ENCODE measurements around the gene PRTN3. TPM values are rescaled to one million over a fixed set of nuclear protein-coding genes. Genes with fewer than 3 reads are reported as not detected.

The PRTN3 gene
- total RNA-seq, 1 donor from 2014 or later = not detected

DNA sequence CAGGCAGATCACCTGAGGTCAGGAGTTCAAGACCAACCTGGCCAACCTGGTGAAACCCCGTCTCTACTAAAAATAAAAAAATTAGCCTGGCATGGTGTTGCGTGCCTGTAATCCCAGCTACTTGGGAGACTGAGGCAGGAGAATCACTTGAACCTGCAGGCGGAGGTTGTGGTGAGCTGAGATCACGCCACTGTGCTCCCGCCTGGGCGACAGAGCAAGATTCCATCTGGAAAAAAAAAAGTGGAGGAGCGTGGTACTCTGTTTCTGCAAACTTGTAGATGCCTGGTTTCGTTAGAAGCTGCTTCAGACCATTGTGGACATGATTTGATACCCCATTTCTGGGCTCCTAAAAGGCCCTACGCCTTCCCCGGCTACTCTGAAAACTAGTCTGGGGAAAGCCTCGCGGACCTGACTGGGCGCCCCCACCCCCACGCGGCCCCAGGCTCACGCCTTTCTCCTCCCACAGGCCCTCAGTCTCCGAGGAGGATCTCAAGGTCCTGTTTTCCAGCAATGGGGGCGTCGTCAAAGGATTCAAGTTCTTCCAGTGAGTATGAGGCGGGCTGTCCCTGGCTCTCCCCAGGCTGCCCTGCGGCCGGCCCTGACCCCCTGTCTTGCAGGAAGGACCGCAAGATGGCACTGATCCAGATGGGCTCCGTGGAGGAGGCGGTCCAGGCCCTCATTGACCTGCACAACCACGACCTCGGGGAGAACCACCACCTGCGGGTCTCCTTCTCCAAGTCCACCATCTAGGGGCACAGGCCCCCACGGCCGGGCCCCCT is 30.5 kb upstream of the PRTN3 start:
- intact Hi-C loops (cut with DNase I) = no loop called here
- no peak for ATAC-seq
- no peak for DNase-seq
- Histone ChIP-seq H3K36me3 (peaks cover 78% of the 10 kb centered on the region), H3K4me3 (no peak overlapping the region), H3K27me3 (ENCODE audit: low read depth) (no peaks in the 10 kb centered on the region), H3K9me3 (no peaks in the 10 kb centered on the region), H3K27ac (no peak overlapping the region), H3K4me1 (no peaks in the 10 kb centered on the region)
- TF ChIP-seq, protein P1, sequence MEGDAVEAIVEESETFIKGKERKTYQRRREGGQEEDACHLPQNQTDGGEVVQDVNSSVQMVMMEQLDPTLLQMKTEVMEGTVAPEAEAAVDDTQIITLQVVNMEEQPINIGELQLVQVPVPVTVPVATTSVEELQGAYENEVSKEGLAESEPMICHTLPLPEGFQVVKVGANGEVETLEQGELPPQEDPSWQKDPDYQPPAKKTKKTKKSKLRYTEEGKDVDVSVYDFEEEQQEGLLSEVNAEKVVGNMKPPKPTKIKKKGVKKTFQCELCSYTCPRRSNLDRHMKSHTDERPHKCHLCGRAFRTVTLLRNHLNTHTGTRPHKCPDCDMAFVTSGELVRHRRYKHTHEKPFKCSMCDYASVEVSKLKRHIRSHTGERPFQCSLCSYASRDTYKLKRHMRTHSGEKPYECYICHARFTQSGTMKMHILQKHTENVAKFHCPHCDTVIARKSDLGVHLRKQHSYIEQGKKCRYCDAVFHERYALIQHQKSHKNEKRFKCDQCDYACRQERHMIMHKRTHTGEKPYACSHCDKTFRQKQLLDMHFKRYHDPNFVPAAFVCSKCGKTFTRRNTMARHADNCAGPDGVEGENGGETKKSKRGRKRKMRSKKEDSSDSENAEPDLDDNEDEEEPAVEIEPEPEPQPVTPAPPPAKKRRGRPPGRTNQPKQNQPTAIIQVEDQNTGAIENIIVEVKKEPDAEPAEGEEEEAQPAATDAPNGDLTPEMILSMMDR (IDR thresholded peaks at IDR 0.05) = no peak

DNA sequence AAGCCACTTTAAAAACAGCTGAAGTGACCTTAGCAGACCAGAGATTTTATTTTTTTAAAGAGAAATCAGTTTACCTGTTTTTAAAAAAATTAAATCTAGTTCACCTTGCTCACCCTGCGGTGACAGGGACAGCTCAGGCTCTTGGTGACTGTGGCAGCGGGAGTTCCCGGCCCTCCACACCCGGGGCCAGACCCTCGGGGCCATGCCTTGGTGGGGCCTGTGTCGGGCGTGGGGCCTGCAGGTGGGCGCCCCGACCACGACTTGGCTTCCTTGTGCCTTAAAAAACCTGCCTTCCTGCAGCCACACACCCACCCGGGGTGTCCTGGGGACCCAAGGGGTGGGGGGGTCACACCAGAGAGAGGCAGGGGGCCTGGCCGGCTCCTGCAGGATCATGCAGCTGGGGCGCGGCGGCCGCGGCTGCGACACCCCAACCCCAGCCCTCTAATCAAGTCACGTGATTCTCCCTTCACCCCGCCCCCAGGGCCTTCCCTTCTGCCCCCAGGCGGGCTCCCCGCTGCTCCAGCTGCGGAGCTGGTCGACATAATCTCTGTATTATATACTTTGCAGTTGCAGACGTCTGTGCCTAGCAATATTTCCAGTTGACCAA is 29.8 kb upstream of the PRTN3 start:
- TF ChIP-seq, protein P1 (IDR thresholded peaks at IDR 0.05) = no peak
- ATAC-seq (no peak), DNase-seq (no peak)
- Histone ChIP-seq H3K36me3 (peaks cover 71% of the 10 kb centered on the region), H3K4me3 (no peak overlapping the region), H3K9me3 (no peaks in the 10 kb centered on the region), H3K4me1 (no peaks in the 10 kb centered on the region), H3K27me3 (ENCODE audit: low read depth) (no peaks in the 10 kb centered on the region), H3K27ac (no peak overlapping the region)
- intact Hi-C loops (cut with DNase I) = no loop called here

DNA sequence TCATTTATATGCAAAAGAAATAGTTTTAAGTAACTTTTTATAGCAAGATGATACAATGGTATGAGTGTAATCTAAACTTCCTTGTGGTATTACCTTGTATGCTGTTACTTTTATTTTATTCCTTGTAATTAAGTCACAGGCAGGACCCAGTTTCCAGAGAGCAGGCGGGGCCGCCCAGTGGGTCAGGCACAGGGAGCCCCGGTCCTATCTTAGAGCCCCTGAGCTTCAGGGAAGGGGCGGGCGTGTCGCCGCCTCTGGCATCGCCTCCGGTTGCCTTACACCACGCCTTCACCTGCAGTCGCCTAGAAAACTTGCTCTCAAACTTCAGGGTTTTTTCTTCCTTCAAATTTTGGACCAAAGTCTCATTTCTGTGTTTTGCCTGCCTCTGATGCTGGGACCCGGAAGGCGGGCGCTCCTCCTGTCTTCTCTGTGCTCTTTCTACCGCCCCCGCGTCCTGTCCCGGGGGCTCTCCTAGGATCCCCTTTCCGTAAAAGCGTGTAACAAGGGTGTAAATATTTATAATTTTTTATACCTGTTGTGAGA is 29.2 kb upstream of the PRTN3 start:
- no peaks in the 10 kb centered on the region for H3K4me1 ChIP-seq
- DNase-seq (no peak), ATAC-seq (no peak)
- H3K27ac ChIP-seq = no peak overlapping the region
- H3K27me3 ChIP-seq (ENCODE audit: low read depth) = no peaks in the 10 kb centered on the region
- H3K36me3 ChIP-seq = peaks cover 65% of the 10 kb centered on the region
- no peak overlapping the region for H3K4me3 ChIP-seq
- intact Hi-C loops (cut with DNase I) = no loop called here
- TF ChIP-seq, protein P1 (IDR thresholded peaks at IDR 0.05) = no peak
- no peaks in the 10 kb centered on the region for H3K9me3 ChIP-seq

DNA sequence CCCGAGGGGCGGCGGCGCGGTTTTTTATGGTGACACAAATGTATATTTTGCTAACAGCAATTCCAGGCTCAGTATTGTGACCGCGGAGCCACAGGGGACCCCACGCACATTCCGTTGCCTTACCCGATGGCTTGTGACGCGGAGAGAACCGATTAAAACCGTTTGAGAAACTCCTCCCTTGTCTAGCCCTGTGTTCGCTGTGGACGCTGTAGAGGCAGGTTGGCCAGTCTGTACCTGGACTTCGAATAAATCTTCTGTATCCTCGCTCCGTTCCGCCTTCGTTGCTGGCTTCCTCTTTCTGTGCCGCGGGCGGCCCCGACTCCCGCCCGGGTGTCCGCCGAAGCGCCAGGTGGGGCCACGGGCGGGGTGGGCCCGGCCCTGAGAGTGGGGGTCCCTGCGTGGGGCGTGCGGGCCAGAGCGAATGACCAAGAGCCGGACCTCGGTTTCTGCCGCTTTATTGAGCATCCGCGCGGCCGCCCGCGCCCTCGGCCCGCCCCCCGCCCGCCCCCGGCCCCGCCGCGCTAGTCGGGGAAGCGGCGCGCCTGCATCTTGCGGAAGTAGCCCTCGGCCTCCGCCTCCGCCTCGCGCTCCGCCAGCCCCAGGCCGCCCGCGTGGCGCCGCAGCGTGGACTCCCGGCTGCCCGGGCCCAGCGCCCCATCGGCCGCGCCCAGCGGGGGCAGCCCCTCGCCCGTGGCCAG is 28.6 kb upstream of the PRTN3 start:
- H3K4me3 ChIP-seq = no peak overlapping the region
- no peaks in the 10 kb centered on the region for H3K27me3 ChIP-seq (ENCODE audit: low read depth)
- TF ChIP-seq, protein P1 (IDR thresholded peaks at IDR 0.05) = no peak
- no peaks in the 10 kb centered on the region for H3K9me3 ChIP-seq
- intact Hi-C loops (cut with DNase I) = no loop called here
- no peaks in the 10 kb centered on the region for H3K4me1 ChIP-seq
- DNase-seq = no peak
- ATAC-seq = no peak
- H3K36me3 ChIP-seq = peaks cover 58% of the 10 kb centered on the region
- H3K27ac ChIP-seq = no peak overlapping the region

DNA sequence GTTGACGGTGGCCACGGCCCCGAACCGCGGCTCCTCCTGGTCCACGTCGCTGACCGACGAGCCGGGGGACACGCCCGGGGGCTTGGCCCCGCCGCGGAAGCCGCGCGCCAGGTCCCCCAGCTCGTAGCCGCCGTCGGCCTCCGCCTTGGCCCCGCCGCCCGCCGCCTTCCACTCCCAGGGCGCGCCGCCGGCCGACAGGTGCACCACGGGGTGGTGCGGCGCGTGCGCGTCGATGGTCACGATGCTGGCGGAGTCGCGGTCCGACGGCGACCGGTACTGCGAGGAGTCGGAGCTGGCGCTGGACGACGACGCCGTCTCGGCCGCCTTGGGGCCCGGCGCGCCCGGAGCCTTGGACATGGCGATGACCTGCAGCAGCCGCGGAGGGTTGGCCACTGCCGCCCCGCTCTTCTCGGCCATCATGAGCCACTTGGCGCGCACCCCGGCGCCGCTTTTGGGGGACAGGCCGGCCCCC is 28.0 kb upstream of the PRTN3 start:
- Histone ChIP-seq H3K27ac (no peak overlapping the region), H3K36me3 (peaks cover 53% of the 10 kb centered on the region), H3K4me1 (no peaks in the 10 kb centered on the region), H3K4me3 (no peak overlapping the region), H3K27me3 (ENCODE audit: low read depth) (no peaks in the 10 kb centered on the region), H3K9me3 (no peaks in the 10 kb centered on the region)
- ATAC-seq = no peak
- DNase-seq = no peak
- TF ChIP-seq, protein P1 (IDR thresholded peaks at IDR 0.05) = no peak
- intact Hi-C loops (cut with DNase I) = no loop called here

Data from lower lobe of right lung (tissue), 2 donors.